GM23248 (cell line): ENCODE measurements around the gene PI4KB.

ENCODE experiments used
- EZH2 ChIP-seq: fragments of 200-600 bp; sonication (generic); IDR thresholded peaks from 2 replicates; pipeline ENCODE4 v1.6.1; 2018; ENCODE audit warnings: antibody characterized with exemption, mild to moderate bottlenecking; ENCODE audit not compliant: insufficient read depth, poor library complexity, severe bottlenecking
- EZH2phosphoT487 ChIP-seq: fragments of 200-600 bp; sonication (generic); IDR thresholded peaks from 2 replicates; pipeline ENCODE4 v1.6.1; 2018; ENCODE audit warnings: antibody characterized with exemption, moderate library complexity, mild to moderate bottlenecking, low read depth; ENCODE audit not compliant: insufficient read depth

DNA sequence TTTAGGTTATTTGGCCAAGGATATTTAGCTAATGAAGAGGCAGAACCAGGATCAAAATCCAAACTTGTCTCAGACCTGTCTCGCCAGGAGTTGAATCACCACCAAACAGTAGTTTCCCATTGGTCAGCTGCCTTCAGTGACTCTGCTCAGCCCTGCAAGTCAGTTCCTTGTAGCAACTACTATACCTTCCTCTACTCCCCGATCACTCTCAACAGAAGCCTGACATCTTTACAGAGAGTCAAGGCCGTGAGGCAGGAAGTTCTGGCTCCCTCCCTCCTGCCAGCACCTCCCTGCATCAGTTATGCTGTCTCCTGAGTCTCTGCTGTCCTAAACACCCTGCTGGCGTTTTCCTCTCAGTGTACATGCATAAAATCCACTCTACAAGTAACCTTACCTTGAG is 59.5 kb downstream of the PI4KB start:
- TF ChIP-seq EZH2: no peak
- TF ChIP-seq EZH2phosphoT487: no peak
